IPS-18c (cell line): Measurements from ENCODE around the gene CAMKMT.
"Not testable (repeated sequence)": the region's sequence is repeated elsewhere in the genome, so short reads cannot be mapped to it uniquely, and the experiment has no call there.

Experiments
- H3K4me3 ChIP-seq: 2 replicates; pipeline ENCODE4 v1.7.0; 2013; ENCODE audit warnings: low read depth, mild to moderate bottlenecking, low read length, moderate library complexity; ENCODE audit not compliant: insufficient read depth
- H3K9me3 ChIP-seq: one replicate; pipeline ENCODE4 v1.6.1; 2013; ENCODE audit warnings: mild to moderate bottlenecking, low read length, moderate library complexity; ENCODE audit not compliant: control insufficient read depth, insufficient read depth

CAMKMT gene

GRCh38 chr2:44462934-44463849 is 101.4 kb downstream of the CAMKMT start:
- Histone ChIP-seq H3K9me3 (no peaks in the 10 kb centered on the region), H3K4me3 (no peak overlapping the region)

GRCh38 chr2:44464437-44464836 is 102.7 kb downstream of the CAMKMT start:
- H3K9me3 ChIP-seq: no peaks in the 10 kb centered on the region
- H3K4me3 ChIP-seq: no peak overlapping the region

- H3K9me3 ChIP-seq: no peaks in the 10 kb centered on the region
- H3K4me3 ChIP-seq: no peak overlapping the region
Observed at GRCh38 chr2:44470151-44470550, 108.4 kb downstream of the CAMKMT start.

- H3K4me3 ChIP-seq: no peak overlapping the region
Observed at GRCh38 chr2:44477657-44478414, 116.1 kb downstream of the CAMKMT start.

GRCh38 chr2:44479127-44479887 is 117.6 kb downstream of the CAMKMT start:
- H3K4me3 ChIP-seq: no peak overlapping the region
- H3K9me3 ChIP-seq: no peaks in the 10 kb centered on the region

More at GRCh38 chr2:44477657-44478414, 116.1 kb downstream of the CAMKMT start:
- H3K9me3 ChIP-seq: no peaks in the 10 kb centered on the region

GRCh38 chr2:44480068-44480467 is 118.3 kb downstream of the CAMKMT start:
- H3K9me3 ChIP-seq: no peaks in the 10 kb centered on the region
- H3K4me3 ChIP-seq: no peak overlapping the region

GRCh38 chr2:44487052-44487451 is 125.3 kb downstream of the CAMKMT start:
- H3K4me3 ChIP-seq: no peak overlapping the region
- no peaks in the 10 kb centered on the region for H3K9me3 ChIP-seq

GRCh38 chr2:44490726-44491125 is 129.0 kb downstream of the CAMKMT start:
- Histone ChIP-seq H3K9me3 (no peaks in the 10 kb centered on the region), H3K4me3 (no peak overlapping the region)

GRCh38 chr2:44494006-44494405 is 132.3 kb downstream of the CAMKMT start:
- no peak overlapping the region for H3K4me3 ChIP-seq
- H3K9me3 ChIP-seq: no peaks in the 10 kb centered on the region

GRCh38 chr2:44495035-44495434 is 133.3 kb downstream of the CAMKMT start:
- Histone ChIP-seq H3K4me3 (no peak overlapping the region), H3K9me3 (no peaks in the 10 kb centered on the region)

- Histone ChIP-seq H3K4me3 (no peak overlapping the region), H3K9me3 (no peaks in the 10 kb centered on the region)
Observed at GRCh38 chr2:44495544-44495943, 133.8 kb downstream of the CAMKMT start.

- Histone ChIP-seq H3K4me3 (no peak overlapping the region), H3K9me3 (no peaks in the 10 kb centered on the region)
Observed at GRCh38 chr2:44496130-44496529, 134.4 kb downstream of the CAMKMT start.

- no peaks in the 10 kb centered on the region for H3K9me3 ChIP-seq
- no peak overlapping the region for H3K4me3 ChIP-seq
Observed at GRCh38 chr2:44498551-44498950, 136.8 kb downstream of the CAMKMT start.

GRCh38 chr2:44505664-44506063 is 143.9 kb downstream of the CAMKMT start:
- not testable (repeated sequence) for H3K9me3 ChIP-seq, H3K4me3 ChIP-seq

- H3K9me3 ChIP-seq: no peaks in the 10 kb centered on the region
- no peak overlapping the region for H3K4me3 ChIP-seq
Observed at GRCh38 chr2:44510246-44510645, 148.5 kb downstream of the CAMKMT start.

GRCh38 chr2:44515416-44515815 is 153.7 kb downstream of the CAMKMT start:
- Histone ChIP-seq H3K9me3 (no peaks in the 10 kb centered on the region), H3K4me3 (no peak overlapping the region)

GRCh38 chr2:44519026-44519425 is 157.3 kb downstream of the CAMKMT start:
- Histone ChIP-seq H3K9me3 (peaks cover 2% of the 10 kb centered on the region), H3K4me3 (no peak overlapping the region)
